DLD1 (cell line): ENCODE results near the gene KCNAB1.

Experiments
- in situ Hi-C: cut with HindIII; loops from 2 replicates; pipeline ENCODE4 v1.10.0; 2017; ENCODE audit warnings: low sequenced_read_pairs

The KCNAB1 gene

DNA sequence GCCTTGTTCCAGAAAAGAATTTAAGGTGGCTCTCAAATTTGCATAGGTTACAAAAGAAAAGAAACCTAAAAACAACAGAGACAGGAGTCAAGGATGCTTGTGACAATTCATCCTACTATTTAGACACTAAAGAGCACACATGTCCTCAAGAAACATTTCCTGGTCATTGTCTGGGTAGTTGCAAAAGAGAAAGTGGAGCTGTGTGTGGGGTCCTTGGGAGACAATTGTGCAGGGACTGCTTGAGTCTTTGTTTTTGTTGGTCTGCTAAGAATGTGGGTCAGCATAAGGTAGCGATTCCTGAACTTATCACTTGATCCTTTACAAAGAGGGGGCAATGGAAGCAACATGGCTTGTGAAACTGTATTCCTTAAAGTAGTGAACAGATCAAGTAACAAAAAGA is 185.3 kb downstream of the KCNAB1 start:
- in situ Hi-C loops = no loop called here

DNA sequence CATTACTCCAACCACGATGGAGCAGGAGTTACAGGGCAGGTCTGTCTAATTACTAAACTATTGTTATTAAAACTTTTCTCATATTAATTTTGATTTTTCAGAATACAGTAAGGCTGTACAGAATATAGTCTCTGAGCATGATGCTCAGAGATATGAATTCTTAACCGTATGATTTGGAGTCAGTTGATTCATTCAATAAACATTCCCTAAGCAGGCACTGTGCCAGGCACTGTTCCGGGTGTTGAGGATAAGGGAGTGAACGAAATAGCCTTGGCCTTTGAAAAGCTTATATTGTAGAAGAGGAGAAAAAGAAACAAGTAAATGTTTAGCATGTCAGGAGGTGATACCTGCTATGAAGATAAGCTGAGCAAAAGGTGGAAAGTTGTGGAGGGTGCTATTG is 187.3 kb downstream of the KCNAB1 start:
- in situ Hi-C loops = no loop called here

DNA sequence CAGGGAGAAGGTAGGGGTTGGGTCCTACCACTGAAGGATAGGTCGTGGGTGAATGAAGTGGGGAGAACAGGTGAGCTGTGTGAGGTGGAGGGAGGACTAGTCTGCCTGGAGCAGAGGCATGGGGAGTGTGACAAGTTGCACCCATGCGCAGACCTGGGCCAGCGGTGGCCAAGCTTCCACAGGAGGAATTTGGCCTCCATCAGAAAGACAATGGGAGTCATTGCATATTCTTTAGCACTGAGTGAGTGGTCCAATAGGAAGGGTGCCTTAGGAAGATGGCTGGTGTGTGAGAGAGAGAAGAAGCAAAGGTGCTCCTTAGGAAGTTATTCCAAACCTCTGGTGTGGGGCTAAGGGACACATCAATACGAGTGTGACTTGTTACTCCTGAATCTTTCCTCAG is 191.1 kb downstream of the KCNAB1 start:
- in situ Hi-C loops = no loop called here

DNA sequence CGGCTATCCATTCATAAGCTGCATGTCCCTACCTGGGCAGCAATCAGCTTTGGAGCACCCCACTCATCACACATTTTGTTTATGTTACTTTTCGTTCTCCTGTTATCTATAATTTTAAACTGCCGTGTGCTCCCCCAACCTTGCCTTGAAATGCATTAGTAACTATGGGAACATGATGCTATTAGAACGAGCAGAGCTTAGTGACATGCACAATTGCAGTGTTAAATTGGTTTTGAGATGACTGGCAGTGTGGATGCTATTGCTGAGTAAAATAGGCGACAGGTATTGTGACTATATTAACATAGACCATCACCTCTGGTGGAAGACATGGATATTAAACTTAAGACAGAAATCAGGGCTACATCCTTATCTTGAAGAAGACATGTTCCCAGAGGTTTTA is 191.6 kb downstream of the KCNAB1 start:
- in situ Hi-C loops = no loop called here

DNA sequence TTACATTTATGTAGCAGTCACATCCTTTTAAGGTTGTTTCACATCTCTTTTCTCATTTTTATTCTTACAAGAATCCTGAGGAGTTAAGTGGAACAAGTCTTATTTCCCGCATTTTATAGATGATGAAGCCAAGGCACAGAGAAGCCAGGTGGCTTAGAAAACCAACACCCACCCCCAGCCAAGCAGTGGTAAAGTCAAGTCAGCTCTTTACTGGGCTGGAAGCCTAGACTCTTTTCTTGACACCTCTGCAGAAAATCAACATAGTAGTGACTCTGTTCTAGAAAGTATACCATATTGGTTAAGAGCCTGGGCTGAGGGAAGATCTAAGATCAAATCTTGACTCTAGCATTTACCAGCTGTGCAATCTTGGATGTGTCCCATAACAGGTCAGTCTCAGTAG is 195.7 kb downstream of the KCNAB1 start:
- in situ Hi-C loops = no loop called here

DNA sequence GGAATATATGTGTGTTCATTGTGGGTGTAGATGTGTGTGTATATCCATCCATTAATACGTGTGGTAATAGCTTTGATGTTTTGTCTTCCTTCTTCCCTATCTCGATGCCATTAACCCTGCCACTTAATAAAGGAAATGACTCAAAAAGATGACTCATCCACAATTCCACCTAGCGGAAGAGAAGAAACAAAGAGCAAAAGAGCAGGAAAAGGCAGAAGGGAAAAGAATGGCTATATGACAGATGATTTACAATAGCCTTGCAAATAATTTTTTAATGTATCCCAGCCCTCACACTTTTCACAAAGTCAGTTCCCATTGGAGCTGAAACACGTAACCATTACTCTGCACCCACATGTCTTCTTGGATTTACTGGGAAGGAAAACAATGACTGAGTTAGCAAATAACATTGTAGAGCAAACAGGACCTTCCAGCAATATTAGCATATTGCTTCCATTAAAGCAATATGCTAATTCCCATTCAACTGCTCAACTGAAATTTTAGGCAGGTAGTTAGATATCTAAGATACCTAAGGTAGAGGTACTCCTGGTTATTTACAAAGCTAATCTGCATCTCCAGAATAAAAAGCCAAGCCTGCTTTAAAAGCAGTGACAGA is 197.2 kb downstream of the KCNAB1 start:
- in situ Hi-C loops = no loop called here

DNA sequence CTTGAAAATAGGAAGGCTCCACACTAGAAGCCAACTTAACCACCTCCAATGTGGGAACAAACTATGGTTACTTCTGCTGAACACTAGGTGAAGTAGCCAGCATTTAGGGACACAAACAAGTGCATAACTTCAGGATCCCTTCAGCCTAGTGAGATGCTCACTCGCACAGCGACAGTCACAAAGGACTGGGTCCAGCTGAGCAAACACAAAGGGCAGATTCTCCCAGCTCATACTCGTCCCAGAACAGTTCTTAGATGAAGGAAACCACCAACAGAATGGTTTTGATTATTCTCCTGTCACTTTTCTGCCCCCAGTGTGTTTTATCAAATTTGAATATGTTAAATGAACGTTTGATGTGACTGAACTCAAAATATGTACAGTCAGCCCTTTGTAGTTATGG is 201.6 kb downstream of the KCNAB1 start:
- in situ Hi-C loops = no loop called here

DNA sequence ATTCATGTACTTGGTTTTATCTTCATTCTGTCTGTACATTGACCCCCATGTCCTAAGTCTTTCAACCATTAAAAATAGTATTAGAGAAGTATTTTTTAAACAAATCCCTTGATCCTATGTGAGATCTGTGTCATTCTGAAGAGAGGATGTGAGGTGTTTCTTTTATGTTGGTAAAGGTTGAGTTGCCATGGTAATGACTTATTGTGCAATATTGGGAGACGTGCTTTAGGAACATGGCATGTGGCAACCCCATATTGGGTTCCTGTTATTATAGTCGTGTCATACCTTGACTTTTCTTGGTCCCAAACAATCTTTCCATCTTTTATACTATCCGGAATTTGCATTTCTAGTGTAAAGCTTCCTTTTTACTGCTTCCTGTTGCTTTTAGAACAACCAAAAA is 203.1 kb downstream of the KCNAB1 start:
- in situ Hi-C loops = no loop called here

DNA sequence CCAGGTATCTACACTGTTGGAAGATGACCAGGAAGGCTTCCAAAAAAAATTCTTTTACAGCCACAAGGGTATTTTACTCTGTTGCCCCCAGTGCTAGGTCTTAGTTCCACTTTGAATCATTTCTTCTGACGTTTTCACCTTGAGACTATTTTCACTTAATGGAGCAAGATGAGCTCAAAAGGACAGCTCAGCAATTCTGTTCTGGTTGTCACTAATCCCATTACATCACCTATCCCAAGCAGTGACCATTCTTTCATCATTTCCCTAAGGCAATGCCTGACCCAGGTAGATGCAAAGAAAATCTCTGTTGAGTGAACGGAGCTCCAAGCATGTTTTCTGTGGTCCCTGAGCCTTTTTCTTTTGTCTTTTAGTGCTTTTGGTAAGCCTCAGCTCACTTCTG is 210.0 kb downstream of the KCNAB1 start:
- in situ Hi-C loops = no loop called here

DNA sequence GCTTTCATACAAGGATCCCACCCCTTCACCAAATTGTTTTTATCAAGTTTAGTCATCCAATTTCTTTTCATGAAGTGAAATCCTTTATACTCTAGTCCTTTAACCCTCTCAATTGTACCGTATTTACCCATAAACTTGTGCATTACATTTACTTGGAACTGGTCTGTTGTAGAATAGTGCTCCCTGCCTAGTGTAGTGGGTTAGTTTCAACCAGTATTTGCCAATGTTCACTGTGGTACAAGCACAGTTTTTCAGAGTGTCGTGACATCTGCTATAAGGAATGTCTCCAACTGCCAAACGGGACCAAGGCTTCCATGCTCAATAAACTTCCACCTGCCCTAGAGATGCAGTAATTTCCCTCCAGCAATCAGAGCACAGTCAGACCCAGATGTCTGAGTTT is 211.9 kb downstream of the KCNAB1 start:
- in situ Hi-C loops = no loop called here

DNA sequence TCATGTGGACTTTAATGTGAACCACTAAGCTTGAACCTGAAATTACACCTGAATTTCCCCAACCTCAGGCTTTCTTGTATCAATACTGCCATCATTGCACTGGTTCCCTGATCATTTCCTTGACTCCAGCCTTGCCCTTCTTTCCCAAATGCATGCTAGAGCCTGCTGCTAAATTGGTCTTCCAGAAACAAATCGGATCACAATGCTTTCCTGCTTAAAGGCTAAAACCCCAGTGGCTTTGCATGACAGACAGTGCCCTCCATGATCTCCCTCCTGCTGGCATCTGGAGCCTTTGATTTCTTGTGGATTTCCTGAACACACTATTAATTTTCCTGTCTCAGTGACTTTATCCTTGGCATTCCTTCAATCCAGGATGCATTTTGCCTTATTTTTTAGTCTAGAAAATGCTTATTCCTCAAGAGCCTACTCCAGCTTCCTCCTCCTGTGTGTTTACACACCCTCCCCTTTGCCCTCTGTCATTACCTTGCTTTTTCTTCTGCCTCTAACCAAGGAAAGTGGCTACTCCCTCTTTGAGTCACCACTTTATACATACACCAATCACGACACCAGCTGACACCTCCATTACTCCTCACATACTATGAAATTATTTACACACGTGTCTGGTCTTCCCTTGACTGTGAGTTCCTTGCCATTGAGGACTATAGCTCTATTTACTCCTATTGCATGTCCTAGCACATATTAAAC is 214.6 kb downstream of the KCNAB1 start:
- in situ Hi-C loops = no loop called here

DNA sequence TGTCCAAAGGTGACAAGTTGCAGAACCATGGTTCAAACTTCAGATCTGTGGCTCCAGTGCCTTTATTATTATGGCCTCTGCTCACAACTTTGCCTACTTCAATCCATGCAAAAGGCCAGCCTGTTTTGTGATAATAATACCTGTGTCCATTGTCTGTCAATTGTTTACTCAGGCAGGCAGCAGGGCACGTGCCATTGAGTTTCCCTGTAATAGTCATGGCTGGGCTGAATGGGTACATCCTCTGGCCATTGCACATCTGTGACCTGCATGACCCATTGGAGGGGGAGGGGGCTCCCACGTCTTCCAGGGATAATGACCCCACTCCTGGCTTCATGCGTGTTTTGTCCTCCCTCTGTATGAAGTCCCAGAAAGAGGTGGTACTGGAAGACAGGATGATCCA is 219.1 kb downstream of the KCNAB1 start:
- in situ Hi-C loops = no loop called here

DNA sequence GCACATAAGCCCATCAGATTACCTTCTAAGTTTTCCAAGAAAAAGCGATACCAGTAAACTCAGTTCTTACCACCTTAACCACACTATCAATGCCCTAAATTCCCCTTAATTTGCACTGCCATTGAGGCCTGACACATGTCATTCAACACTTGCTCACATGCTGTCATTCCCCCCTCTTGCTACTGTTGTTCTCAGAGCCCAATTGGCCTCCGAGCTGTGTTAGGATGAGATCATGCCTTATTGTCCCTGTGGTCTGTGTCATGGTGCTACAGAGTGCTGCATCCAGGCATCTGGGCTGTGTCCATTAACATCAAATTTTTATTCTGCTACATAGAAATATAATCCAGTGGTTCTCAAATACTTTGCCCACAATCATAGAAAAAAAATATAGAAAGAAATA is 221.0 kb downstream of the KCNAB1 start:
- in situ Hi-C loops = no loop called here

DNA sequence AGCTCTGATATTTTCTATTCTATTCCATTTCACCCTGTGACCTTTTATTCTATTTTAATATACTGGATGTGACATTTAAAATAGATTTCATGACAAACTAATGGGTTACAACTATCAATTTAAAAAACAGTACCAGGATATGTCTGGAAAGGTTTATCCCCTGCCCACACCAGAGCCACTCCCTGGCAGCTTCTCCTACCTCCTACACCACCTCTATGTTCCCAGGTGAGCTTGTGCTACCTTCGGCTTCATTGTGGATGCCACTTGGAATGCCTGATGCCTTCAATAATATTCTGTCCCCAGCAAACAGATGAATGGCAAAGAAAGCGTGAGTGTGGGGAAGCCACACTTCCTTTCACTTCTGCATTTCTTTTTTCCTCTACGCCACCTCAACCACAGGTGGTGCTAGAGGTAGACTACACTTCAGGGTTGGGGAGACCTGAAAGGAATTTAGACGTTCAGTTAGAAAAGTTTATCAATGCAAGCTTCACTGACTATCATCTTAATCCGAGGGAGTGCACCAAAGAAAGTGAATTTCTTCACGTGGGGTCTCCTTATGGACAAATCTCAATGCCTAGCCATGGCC is 221.5 kb downstream of the KCNAB1 start:
- in situ Hi-C loops = no loop called here

DNA sequence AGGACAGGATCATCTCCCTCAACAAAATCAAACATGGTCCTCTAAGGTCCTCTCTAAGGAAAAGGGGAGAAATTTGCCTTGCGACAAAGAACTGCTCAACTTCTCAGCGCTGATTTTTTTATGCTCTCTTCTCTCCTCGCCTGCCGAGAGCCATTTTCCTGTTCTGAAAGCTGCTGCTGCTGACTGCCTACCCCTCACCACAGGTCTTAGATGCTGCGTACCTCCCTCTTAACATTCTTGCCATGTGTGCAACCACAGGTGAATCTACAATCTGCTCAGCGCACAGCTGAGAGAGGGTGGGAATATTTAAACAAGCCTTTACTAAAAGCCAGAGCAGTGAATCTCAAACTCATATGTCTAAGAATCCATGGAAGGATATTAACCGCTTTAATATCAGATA is 223.8 kb downstream of the KCNAB1 start:
- in situ Hi-C loops = no loop called here

DNA sequence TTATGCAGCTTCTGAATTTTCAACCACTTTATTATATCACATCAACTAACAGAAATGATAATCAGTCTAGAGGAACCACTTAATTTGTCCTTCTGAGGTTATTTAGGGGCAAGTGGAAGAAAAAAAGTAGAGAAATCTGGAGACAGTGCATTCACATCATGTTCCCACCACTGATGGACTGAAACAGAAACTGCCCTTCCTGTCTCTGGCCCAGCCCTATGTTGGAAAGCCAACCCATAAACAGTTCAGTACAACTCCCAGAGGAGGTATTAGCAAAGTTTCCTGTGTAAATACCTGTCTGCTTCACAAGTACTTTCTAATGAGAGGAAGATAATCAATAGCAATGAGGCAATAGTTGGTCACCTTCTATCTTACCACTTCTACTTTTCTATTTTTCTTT is 228.7 kb downstream of the KCNAB1 start:
- in situ Hi-C loops = no loop called here

DNA sequence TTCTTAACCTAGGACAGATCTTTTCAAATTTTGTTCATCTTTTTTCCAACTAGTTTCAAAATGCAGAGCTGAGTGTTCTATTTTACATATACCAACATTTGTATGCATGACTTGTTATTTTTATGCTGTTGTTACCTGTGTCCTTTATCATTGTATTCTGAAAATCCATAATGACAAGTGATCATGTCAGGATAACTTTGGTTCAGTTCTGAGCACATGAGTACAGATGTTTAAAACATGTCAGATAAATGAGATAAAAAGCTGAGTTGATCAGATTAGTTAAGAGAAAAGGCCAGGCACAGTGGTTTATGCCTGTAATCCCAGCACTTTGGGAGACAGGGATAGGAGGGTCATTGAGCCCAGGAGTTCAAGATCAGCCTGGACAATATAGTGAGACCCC is 229.6 kb downstream of the KCNAB1 start:
- in situ Hi-C loops = no loop called here

DNA sequence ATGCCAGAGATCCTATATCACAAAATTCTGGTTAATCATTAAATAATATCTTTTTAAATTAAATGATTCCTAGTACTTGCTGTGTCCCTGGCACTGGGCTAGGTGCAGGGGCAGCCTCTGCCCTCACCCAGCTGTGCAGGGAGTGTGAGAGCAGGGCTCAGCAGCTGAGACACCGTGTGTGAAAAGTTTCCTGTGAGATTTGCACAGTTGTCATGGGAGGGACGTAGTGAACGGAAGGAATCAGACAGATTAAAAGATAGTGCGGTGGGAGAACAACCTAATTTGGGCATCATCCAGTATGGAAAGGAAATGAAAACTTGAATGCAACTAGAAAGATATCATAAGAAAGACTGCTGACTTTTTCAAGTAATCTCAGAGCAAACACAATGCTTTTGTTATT is 230.4 kb downstream of the KCNAB1 start:
- in situ Hi-C loops = no loop called here

DNA sequence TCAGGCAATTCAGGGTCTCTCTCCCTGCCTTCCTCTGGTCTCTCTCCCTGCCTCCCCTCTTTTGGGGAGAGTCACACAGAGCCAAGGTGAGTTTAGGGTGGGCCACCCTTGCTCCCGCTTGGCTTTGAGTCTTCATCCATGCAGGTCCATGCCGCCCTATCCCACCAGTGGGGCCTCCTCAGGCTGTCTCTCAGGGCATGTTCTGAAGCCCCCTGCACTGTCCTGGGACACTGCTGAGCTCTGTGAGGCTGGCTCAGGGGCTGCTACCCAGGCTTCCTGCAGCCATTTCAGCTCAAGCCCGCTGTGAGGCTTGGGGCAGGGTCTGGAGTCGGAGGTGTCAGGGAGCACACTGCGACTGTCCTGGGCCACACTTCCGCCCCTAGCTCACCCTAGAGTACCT is 231.4 kb downstream of the KCNAB1 start:
- in situ Hi-C loops = no loop called here

DNA sequence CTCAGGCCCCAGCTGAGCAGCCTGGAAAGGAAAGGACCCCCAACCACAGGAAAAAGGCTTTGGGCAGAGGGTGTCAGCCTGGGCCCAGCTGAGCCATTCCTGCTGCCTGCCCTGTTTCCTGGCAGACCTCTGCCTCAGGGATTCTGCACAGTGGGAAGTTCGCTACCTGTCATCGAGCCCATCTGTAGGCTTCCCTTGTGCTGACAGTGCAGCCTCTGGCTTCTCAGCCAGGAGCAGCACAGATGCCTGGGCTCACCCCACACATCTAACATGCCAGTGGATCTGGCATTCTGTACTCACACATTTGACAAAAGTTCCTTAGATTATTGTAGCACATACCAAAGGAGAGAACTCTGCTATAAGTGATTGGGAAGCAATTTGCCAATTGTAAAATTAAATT is 232.3 kb downstream of the KCNAB1 start:
- in situ Hi-C loops = no loop called here

DNA sequence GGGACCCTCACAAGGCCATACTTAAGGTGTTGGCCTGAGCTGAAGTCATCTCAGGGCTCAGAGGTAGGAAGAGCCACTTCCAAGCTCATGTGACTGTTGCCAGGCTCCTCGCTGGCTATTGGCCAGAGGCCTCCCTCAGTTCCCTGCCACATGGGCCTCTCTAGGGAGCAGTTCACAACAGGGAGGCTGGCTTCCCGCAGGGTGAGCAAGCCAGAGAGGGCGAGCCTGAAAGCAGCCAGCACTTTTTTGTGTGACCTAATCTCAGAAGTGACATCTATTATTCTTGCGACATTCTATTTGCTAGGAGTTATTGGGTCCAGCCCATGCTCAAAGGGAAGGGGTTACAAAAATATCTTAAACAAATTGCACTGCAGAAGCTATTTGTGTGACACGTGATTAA is 233.2 kb downstream of the KCNAB1 start:
- in situ Hi-C loops = no loop called here

DNA sequence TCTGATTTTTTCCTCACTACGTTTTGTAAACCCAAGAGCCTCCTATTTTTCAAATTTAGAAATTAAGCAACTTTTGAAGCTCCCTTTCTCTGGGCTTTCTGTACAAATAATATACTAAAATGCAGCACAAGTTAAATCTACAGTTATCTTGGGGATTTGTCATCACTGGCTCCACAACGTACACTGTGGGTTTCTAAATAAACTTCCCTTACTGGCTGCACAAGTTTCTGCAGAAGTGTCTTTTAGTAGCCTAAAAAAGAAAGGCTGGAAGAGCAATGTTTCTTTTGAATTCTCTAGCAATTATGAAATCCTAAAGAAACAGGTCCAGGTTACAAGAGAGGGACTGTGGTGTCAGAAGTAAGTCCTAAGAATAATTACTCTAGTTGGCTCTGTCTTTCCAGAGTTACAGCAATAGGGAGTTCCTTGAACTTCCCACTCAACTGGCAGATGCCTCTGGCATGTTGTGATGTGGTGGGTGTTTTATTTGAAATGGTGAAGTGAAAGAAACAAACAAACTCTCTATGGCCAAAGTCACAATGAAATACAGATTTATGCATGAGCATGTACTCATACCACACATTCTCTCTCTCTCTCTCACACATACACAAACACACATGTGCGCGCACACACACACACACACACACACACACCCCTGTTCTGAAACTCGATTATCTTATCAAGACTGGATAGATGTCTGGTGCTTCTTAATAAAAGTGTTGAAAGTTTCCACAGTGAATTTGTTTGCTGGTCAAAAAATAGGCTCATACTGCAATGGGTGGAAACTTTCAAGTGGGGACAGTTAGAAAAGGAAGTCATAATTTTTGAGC is 236.4 kb downstream of the KCNAB1 start:
- in situ Hi-C loops = no loop called here
